ENCODE results near the gene GLIS1.

DNA sequence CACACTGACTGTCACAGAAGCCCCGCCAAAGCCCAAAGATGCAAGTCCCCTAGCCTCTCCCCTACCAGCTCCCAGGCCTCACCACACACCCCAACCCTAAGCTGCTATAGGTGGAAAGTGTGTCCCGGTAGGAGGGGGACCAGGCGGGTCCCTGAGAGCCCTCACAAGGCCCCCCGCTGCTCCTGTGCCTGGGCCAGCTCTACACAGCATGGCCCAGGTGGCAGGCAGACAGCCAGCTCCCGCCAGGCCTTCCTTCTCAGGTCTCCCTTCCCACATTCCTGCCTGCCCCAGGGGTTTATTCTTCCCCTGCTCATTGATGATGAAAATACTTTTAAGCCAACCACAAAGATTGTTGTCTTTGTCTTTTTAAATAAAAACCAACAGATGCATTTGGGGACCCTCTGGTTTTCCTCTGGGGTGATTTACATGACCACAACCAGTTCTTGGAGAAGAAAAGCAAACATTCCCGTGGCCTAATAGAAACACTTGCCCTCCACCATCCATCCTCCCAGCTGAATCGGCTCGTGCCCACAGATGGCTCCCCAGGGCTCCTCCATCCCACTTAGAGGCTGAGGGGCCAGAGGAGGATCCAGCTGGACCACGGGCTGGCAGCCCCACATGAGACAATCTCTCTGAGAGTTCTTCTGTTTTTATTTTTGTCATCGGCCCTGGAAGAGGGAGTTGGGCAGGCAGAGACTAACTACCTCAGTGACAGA lies 186.7 kb downstream of the GLIS1 start:
- TF ChIP-seq, protein P1, sequence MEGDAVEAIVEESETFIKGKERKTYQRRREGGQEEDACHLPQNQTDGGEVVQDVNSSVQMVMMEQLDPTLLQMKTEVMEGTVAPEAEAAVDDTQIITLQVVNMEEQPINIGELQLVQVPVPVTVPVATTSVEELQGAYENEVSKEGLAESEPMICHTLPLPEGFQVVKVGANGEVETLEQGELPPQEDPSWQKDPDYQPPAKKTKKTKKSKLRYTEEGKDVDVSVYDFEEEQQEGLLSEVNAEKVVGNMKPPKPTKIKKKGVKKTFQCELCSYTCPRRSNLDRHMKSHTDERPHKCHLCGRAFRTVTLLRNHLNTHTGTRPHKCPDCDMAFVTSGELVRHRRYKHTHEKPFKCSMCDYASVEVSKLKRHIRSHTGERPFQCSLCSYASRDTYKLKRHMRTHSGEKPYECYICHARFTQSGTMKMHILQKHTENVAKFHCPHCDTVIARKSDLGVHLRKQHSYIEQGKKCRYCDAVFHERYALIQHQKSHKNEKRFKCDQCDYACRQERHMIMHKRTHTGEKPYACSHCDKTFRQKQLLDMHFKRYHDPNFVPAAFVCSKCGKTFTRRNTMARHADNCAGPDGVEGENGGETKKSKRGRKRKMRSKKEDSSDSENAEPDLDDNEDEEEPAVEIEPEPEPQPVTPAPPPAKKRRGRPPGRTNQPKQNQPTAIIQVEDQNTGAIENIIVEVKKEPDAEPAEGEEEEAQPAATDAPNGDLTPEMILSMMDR (IDR thresholded peaks at IDR 0.05; ENCODE audit: poor library complexity, severe bottlenecking): no peak
- TF ChIP-seq EZH2 (IDR thresholded peaks at IDR 0.05; ENCODE audit: borderline replicate concordance, insufficient read depth, low read length, poor library complexity, severe bottlenecking) (no peak), TAF1 (IDR thresholded peaks at IDR 0.05; ENCODE audit: low read depth) (no peak), RAD21 (conservative IDR thresholded peaks at IDR 0.05) (no peak), EP300 (conservative IDR thresholded peaks at IDR 0.05; ENCODE audit: poor library complexity, severe bottlenecking) (no peak)

Measured in neural cell (in vitro differentiated cells).